ENCODE results near the gene TEX44.
A peak's percentile ranks its signal among the peaks of the same experiment; 100 is the strongest.

TEX44 gene

DNA sequence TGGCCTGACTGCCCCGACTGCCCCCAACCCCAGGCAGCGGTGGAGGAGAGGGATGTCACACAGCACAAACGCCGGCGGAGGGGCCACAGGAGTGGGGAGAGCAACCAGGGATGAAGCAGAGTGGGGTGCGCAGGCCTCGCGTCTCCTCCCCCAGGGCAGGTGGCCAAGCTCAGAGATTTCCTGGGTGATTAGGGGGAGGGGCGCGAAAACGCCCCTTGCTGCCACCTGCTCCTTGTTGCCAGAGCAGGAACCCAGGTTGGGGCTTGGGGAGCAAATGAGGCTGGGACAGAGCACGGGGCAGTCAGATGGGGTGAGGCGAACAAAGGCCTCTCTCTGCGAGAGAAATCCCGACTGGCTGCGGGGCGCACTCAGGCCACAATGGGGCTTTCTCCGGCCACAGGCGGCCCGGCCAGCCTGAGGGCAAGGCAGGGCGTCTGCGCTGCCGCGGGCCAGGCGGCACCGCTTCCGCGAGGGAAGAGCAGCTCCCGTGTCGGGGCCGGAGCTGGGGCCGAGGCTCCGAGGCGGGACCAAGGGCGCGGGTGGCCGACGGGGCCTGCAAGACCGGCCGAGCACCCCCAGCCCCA lies 11.5 kb downstream of the TEX44 start (continued):
- no peak for TF ChIP-seq ZSCAN16 (tag by site-specific recombination; IDR thresholded peaks at IDR 0.05)
- TF ChIP-seq, protein P1, sequence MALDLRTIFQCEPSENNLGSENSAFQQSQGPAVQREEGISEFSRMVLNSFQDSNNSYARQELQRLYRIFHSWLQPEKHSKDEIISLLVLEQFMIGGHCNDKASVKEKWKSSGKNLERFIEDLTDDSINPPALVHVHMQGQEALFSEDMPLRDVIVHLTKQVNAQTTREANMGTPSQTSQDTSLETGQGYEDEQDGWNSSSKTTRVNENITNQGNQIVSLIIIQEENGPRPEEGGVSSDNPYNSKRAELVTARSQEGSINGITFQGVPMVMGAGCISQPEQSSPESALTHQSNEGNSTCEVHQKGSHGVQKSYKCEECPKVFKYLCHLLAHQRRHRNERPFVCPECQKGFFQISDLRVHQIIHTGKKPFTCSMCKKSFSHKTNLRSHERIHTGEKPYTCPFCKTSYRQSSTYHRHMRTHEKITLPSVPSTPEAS (tag by site-specific recombination; IDR thresholded peaks at IDR 0.05): no peak

DNA sequence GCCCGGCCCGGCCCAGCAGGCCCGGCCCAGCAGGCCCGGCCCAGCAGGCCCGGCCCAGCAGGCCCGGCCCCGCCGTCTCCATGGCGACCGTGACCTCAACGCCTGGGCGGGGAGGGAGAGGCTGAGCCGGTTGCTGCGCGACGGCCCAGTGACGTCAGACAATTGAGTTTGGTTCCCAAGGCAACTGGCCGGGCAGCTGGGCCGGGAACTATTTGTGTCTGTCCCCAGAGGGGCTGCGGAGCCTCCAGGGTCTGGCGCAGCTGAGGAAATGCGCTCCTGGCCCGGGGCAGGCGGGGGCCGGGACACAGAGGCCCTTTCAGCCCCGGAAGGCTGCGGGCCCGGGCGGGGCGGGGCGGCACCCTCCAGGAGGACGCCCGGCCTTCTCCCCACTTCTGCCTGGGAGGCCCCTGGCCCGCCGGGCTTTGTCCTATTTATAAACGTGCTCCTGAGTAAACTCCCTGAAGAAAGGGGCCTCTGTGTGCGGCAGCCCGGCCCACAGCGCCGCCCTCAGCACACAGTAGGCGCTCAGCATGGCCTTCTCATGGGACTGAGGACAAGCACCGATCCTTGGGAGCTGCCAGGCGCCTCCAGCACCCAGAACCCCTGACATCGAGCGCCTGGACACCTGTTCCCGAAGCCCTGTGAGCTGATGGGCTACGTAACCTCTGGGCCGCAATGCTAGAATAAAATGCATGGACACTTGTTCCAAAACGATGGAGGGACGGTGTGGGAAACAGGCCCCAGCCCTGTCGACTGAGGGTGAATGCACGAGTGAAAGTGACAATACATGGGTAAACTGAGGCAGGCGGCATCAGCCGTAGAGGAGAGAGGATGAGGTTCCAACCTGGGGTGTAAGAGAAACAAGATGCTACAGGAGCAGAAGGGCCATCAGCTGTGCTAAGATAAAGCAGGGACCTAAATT lies 12.3 kb downstream of the TEX44 start:
- POLR2A ChIA-PET: interaction anchor here (0.9 to 1.4 kb wide), 5 partner anchors 9 to 141 kb away, joined by 3 to 7 read pairs (median 5); partner anchors contain the start of genes NCL and PTMA
- CTCF ChIA-PET: interaction anchor here (0.6 to 12.2 kb wide), 5 partner anchors 8 to 111 kb away, joined by 3 to 231 read pairs (median 5); no protein-coding TSS in a partner anchor
- Histone ChIP-seq H3K4me1 (ENCODE audit: control insufficient read depth, insufficient read depth, low read length) (peaks cover 3% of the 10 kb centered on the region; the same call in 1 of the 2 replicates), H3K36me3 (ENCODE audit: control insufficient read depth in 2 of 2, insufficient read depth in 1 of 2, low read length in 2 of 2) (no peaks in the 10 kb centered on the region), H3K9me3 (ENCODE audit: control insufficient read depth, insufficient read depth, low read depth, low read length) (no peaks in the 10 kb centered on the region), H3K4me3 (ENCODE audit: low read depth, low read length) (peak overlapping the region; percentile 44), H3K27ac (ENCODE audit: extremely low read depth, low read depth, low read length) (peak overlapping the region; percentile 83)
- TF ChIP-seq ATF2 (tag by site-specific recombination; IDR thresholded peaks at IDR 0.05; ENCODE audit: low read depth) (peak; percentile 95), SP2 (tag by site-specific recombination; IDR thresholded peaks at IDR 0.05) (peak; percentile 65), IKZF3 (tag by site-specific recombination; IDR thresholded peaks at IDR 0.05) (peak; percentile 86), KLF1 (tag by site-specific recombination; IDR thresholded peaks at IDR 0.05) (peak; percentile 65), SCRT2 (tag by site-specific recombination; IDR thresholded peaks at IDR 0.05) (no peak), ZNF600 (tag by site-specific recombination; IDR thresholded peaks at IDR 0.05) (peak; percentile 23; the same call in 1 of the 2 replicates), ZNF777 (tag by site-specific recombination; IDR thresholded peaks at IDR 0.05; ENCODE audit: borderline replicate concordance) (no peak), ZNF335 (tag by site-specific recombination; conservative IDR thresholded peaks at IDR 0.05) (peak; percentile 62), GLIS2 (tag by site-specific recombination; IDR thresholded peaks at IDR 0.05) (peak; percentile 31; the same call in 1 of the 2 replicates), ZIC2 (tag by site-specific recombination; IDR thresholded peaks at IDR 0.05) (0 out of 2 replicates have a peak, but pooled peaks have one; percentile 18), ZNF133 (tag by site-specific recombination; IDR thresholded peaks at IDR 0.05) (no peak), ZNF488 (tag by site-specific recombination; IDR thresholded peaks at IDR 0.05) (no peak), ZNF48 (tag by site-specific recombination; IDR thresholded peaks at IDR 0.05) (no peak), MEIS1 (CRISPR knock-in tag; IDR thresholded peaks at IDR 0.05; ENCODE audit: borderline replicate concordance) (no peak), WT1 (tag by site-specific recombination; IDR thresholded peaks at IDR 0.05) (peak; percentile 57; the same call in 1 of the 2 replicates), ZBTB20 (tag by site-specific recombination; IDR thresholded peaks at IDR 0.05) (peak; percentile 87), ZBTB48 (tag by site-specific recombination; IDR thresholded peaks at IDR 0.05) (peak; percentile 28; the same call in 1 of the 2 replicates), ZNF561 (tag by site-specific recombination; IDR thresholded peaks at IDR 0.05; ENCODE audit: borderline replicate concordance) (0 out of 2 replicates have a peak, but pooled peaks have one; percentile 48), GLIS1 (tag by site-specific recombination; IDR thresholded peaks at IDR 0.05) (peak; percentile 70), ZBTB8A (tag by site-specific recombination; IDR thresholded peaks at IDR 0.05) (peak; percentile 78), SP7 (tag by site-specific recombination; IDR thresholded peaks at IDR 0.05) (0 out of 2 replicates have a peak, but pooled peaks have one; percentile 16), ZNF473 (tag by site-specific recombination; IDR thresholded peaks at IDR 0.05) (no peak), CTCF (tag by site-specific recombination; IDR thresholded peaks at IDR 0.05) (peak; percentile 30; the same call in 1 of the 2 replicates), ZNF449 (tag by site-specific recombination; IDR thresholded peaks at IDR 0.05) (peak; percentile 46; the same call in 1 of the 2 replicates), ZFP69B (tag by site-specific recombination; IDR thresholded peaks at IDR 0.05) (no peak), ZNF132 (tag by site-specific recombination; IDR thresholded peaks at IDR 0.05; ENCODE audit: borderline replicate concordance) (no peak), GLI2 (tag by site-specific recombination; IDR thresholded peaks at IDR 0.05; ENCODE audit: borderline replicate concordance, low read depth) (no peak)
